Right kidney (tissue), 1 donor: Measurements from ENCODE around the gene ATP10A.
"Not testable (repeated sequence)": the region's sequence is repeated elsewhere in the genome, so short reads cannot be mapped to it uniquely, and the experiment has no call there.

Experiments used
- DNase-seq: peaks from one replicate; pipeline ENCODE4 v3.0.0-alpha.2; 2016

ATP10A gene

GRCh38 chr15:25771736-25772135, 91.4 kb downstream of the ATP10A start:
- DNase-seq, result not testable (repeated sequence)

- no peak for DNase-seq
These were observed 91.8 kb downstream of the ATP10A start for GRCh38 chr15:25771338-25771706.

DNA sequence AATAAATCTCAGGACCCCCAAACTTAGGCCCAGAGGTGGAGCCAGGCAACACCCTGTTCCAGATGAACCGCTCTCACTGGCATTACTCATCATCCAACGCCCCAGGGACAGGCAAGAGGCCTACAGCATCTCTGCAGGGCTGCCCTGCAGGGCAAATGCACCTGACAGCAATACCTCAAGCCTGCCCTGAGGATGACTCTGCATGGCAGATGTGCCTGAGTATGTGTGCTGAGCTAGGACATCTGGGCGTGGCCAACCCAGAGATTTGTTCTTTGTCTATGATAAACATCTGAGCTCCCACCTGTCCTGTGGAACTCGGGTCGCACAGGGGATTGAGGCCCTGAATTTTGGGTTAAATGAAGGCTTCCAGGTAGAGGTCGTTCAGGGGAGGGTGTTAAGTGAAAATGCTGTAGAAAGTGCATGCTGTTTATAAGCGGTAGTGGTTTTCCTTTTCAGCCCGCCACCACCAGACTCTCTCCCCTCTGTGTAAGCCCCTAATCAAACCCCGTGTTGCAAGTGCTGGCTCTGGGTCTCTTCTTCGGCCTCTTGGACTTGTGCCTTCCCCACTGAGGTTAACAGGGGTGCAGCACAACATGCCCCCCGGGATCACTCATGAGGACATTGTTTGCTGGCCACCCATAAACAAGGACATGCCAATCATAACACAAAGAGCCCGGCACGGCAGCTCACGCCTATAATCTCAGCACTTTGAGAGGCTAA, 92.3 kb downstream of the ATP10A start:
- DNase-seq, result no peak

- no peak for DNase-seq
These were observed 93.1 kb downstream of the ATP10A start for GRCh38 chr15:25770031-25770430.

DNA sequence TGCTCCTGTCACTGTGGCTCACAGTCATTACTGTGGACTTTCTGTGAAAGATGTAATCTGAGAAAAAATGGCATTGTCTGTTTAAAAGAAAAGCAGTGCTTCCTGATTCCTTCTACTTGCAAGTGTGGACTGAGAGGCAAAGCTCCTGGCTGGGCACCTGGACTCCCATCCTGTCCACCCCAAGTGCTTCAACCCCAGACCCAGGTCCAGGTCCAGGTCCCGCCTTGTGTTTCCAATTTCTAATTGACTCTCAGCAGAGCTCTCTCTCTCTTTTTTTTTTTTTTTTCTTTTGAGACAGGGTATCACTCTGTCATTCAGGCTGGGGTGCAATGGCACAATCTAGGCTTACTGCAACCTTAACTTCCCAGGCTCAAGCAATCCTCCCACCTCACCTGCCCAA, 94.9 kb downstream of the ATP10A start:
- DNase-seq, result no peak

GRCh38 chr15:25767356-25768151, 95.6 kb downstream of the ATP10A start:
- no peak for DNase-seq

- DNase-seq, result no peak
These were observed 96.7 kb downstream of the ATP10A start for GRCh38 chr15:25766417-25766816.

DNA sequence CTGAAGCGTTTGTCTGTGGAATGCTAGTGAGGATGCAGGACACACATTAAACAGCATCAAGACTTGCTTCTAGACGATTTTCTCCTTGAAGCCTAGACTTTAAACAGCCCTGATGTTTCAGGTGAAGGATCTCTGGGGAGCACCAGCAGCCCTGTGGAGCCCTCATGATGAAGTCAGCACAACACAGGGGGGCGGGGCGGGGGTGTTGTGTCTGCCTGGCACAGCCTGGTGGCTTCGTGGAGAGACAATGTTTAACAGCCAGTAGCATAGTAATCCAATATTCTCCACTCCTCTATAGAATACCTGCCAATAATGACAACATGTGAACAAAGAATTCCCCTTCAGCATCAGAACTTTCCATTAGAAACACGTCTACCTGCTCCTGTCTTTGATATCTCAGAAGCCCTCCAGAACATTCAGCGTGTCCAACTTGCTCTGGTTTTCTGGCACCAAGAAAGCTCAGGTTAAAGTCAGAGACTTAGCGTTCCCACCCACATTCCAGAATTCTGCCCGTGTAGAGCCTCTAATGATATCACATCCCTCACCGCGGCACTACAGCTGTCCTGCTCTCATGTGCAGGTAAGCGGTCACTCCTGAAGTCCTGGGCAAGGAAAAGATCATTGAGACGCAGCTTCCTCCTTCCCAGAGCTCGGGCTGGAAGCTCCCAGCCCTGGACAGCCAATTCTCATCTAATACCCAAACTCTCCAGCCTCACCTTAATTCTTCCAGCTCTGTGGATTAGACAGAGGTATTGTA, 98.0 kb downstream of the ATP10A start:
- no peak for DNase-seq

GRCh38 chr15:25763954-25764353, 99.2 kb downstream of the ATP10A start:
- DNase-seq, result no peak

DNA sequence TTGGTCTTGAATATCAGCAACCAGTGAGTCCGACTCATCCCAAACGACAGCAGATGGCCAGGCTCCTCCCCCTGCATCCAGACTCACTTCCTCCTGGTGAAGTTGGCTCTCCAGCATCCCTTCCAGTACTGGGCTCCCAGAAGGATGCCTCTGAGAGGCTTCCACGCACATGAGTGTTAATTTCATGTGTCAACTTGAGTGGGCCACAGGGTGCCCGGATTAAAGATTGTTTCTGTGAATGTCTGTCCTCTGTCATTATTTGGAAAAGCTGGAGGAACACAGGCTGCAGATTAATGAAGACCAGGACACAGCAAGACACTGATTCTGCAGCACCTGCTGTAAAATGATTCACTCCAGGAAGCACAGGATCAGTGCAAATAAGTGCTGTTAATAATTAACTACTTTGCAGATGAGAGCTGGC, 99.8 kb downstream of the ATP10A start:
- no peak for DNase-seq

DNA sequence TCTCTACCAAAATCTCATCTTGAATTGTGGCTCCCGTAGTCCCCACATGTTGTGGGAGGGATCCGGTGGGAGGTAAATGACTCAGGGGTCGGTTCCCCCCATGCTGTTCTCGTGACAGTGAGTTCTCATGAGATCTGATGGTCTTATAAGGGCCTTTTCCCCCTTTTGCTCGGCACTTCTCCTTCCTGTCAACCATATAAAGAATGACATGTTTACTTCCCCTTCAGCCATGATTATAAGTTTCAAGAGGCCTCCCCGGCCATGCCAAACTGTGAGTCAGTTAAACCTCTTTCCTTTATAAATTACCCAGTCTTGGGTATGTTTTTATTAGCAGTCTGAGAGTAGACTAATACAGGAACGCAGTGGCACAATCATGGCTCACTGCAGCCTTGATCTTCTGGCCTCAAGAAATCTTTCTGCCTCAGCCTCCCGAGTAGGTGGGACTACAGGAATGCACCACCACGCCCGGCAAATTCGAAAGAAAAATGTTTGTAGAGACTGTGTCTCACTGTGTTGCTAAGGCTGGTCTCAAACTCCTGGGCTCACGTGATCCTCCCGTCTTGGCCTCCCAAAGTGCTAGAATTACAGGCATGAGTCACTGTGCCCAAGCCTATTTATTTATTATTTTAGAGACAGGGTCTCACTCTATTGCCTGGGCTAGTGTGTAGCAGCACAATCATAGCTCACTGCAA, 101.0 kb downstream of the ATP10A start:
- DNase-seq, result no peak

- no peak for DNase-seq
These were observed 103.7 kb downstream of the ATP10A start for GRCh38 chr15:25759421-25759820.

DNA sequence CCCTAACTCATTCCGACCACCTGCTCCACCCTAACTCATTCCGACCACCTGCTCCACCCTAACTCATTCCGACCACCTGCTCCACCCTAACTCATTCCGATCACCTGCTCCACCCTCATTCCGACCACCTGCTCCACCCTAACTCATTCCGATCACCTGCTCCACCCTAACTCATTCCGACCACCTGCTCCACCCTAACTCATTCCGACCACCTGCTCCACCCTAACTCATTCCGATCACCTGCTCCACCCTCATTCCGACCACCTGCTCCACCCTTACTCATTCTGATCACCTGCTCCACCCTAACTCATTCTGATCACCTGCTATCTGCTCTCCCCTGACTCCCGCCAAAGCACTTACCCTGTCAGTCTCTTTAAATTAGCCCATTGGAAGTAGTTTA, 104.5 kb downstream of the ATP10A start:
- not testable (repeated sequence) for DNase-seq

DNA sequence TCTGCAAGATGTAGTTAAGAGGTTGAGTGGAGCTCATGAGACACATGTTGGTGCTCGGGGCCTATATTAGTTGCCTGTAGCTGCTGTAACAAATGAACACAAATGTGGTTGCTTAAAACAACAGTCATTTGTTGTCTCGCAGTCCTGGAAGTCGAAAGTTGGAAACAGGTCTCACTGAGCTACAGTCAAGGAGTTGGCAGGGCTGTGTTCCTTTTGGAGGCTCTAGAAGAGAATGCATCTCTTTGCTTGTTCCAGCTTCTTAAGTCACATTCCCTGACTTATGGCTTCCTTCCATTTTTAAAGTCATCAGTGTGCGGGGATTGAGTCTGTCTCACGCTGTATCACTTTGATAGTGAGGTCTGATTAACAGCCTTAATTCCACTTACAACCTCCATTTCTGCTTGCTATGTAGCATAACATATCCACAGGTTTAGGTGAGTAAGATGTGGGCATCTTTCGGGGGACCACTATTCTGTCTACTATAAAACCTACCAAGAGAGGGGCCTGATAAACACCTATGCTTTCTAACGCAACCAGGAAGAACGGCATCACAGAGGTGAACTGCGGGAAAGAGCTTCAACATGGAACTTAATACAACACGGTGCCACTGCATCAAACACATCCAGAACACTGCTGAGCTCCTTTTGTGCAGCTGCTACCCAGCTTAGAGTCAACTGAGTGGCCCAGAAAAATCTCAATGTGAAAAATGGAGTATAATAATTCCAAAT, 119.4 kb downstream of the ATP10A start:
- DNase-seq, result no peak

DNA sequence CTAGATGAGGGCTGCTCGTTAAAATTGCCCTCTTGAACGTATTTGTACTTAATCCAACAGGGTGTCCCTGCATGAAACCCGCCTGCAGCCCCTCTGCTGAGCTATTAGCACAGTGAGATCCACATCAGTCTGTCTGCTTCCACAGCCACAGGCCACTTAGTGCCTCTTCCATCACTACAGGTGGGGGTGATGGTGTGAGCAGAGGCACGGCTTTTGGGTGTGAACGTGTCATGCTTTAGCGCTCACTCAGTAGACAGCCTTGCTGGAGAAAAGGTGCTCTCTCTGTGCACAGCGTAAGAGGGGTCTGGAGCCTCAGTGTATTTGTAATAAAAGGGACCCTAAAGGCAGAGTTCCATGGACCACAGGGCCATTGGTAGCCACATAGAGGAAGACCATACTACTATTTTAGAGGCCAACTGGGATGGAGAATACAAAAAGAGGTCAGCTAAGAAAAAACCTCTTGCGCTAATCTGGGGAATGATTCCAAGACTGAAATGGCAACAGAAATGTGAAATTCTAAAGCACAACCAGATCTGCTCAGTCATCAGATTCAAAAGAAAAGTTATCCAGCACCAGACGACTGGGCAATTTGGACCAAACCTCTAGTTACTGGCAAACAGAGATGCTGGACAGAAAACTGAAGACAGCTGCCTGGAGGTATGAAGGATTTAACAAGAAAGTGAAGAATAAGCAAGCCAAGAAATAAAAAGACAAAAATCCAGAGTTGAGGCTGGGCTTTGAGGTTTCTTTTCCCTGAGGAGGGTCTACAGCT, 120.2 kb downstream of the ATP10A start:
- no peak for DNase-seq

- no peak for DNase-seq
These were observed 120.9 kb downstream of the ATP10A start for GRCh38 chr15:25742041-25742730.

DNA sequence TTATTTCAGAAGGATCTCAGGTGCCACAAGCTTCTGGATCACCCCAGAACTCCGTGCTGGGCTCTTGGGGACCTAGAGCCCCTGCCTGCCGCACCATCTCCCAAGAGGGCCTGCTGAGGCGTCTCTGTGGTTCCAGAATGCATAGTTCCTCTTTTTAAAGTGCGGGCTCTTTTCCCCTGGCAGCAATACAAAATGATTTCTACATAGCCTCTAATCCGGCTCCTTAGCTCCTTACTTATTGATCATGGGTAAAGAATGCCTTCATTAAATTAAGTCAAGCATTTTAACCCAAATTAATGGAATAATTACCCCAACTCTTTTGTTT, 121.9 kb downstream of the ATP10A start:
- no peak for DNase-seq

GRCh38 chr15:25740383-25741255, 122.5 kb downstream of the ATP10A start:
- no peak for DNase-seq

GRCh38 chr15:25739687-25740121, 123.4 kb downstream of the ATP10A start:
- DNase-seq, result no peak
